Panc1 (cell line): Measurements from ENCODE around the gene CKM. TPM values are rescaled to one million over a fixed set of nuclear protein-coding genes. Genes with fewer than 3 reads are reported as not detected.

Experiments used
- ATAC-seq: fragments of 200-7000 bp; cut with Tn5 transposase; 2 replicates; pipeline ENCODE4 v1.9.1; 2020; ENCODE audit warnings: mild to moderate bottlenecking, moderate library complexity
- BruUV-seq: library from RNA; stranded (reverse); fragments of 400-500 nt; replicated peaks from 2 replicates; lab custom pipeline; 2021; lab: Mats Ljungman, UMichigan
- CTCF ChIA-PET: fragments of 300-600 bp; sonication (Branson Sonifier 250); formaldehyde crosslinking; loops from one replicate; lab custom pipeline; 2022; ENCODE audit warnings: antibody characterized with exemption; lab: Charles Lee
- POLR2A ChIA-PET: fragments of 300-600 bp; sonication (Branson Sonifier 250); formaldehyde crosslinking; loops from one replicate; lab custom pipeline; 2022; ENCODE audit warnings: antibody characterized with exemption; lab: Charles Lee
- DNase-seq: peaks from one replicate; pipeline ENCODE4 v3.0.0-alpha.2; 2010; ENCODE audit warnings: low read depth, low spot score
- H3K27ac ChIP-seq: 2 replicates; pipeline ENCODE4 v1.5.1; 2011; ENCODE audit warnings: mild to moderate bottlenecking, low read length, inconsistent platforms
- H3K27me3 ChIP-seq: fragments of 200-500 bp; sonication (Bioruptor generic); 2 replicates; pipeline ENCODE4 v1.6.0; 2014; ENCODE audit warnings: low read length, inconsistent platforms; ENCODE audit not compliant: control insufficient read depth, insufficient read depth
- H3K36me3 ChIP-seq: fragments of 200-500 bp; sonication (Bioruptor generic); 2 replicates; pipeline ENCODE4 v1.5.1; 2014; ENCODE audit warnings: inconsistent platforms, mild to moderate bottlenecking, low read length, moderate library complexity; ENCODE audit not compliant: control insufficient read depth, insufficient read depth
- H3K4me1 ChIP-seq: 2 replicates; pipeline ENCODE4 v1.5.1; 2011; ENCODE audit warnings: inconsistent platforms, mild to moderate bottlenecking, low read length, moderate library complexity; ENCODE audit not compliant: control insufficient read depth, insufficient read depth
- H3K4me3 ChIP-seq, 2 experiments: 2 replicates each; pipeline ENCODE4 v1.5.1; 2011 to 2012; ENCODE audit warnings: low read depth in 2 of 2, low read length in 2 of 2, mild to moderate bottlenecking in 2 of 2, inconsistent platforms in 1 of 2, moderate library complexity in 1 of 2
- H3K9me3 ChIP-seq: fragments of 200-500 bp; sonication (Bioruptor generic); 2 replicates; pipeline ENCODE4 v1.5.1; 2014; ENCODE audit warnings: low read depth, mild to moderate bottlenecking, inconsistent platforms, low read length, moderate library complexity; ENCODE audit not compliant: control insufficient read depth, insufficient read depth
- CTCF ChIP-seq: fragments of 450-650 bp; IDR thresholded peaks from 2 replicates; pipeline ENCODE4 v1.5.1; 2017; ENCODE audit warnings: mild to moderate bottlenecking
- POLR2AphosphoS5 ChIP-seq: IDR thresholded peaks from 2 replicates; pipeline ENCODE4 v1.6.1; 2012; ENCODE audit warnings: mild to moderate bottlenecking, low read depth, low read length, moderate library complexity
- REST ChIP-seq, 2 experiments: IDR thresholded peaks; 2 replicates each; pipeline ENCODE4 v1.6.1; 2011 to 2012; ENCODE audit warnings: low read depth in 2 of 2, control low read depth in 1 of 2, low read length in 1 of 2, mild to moderate bottlenecking in 1 of 2, moderate library complexity in 1 of 2; ENCODE audit not compliant: insufficient read depth in 1 of 2
- SIN3A ChIP-seq: IDR thresholded peaks from 2 replicates; pipeline ENCODE4 v1.6.1; 2012; ENCODE audit warnings: low read depth, mild to moderate bottlenecking, low read length, moderate library complexity, borderline replicate concordance; ENCODE audit not compliant: insufficient read depth
- TCF7L2 ChIP-seq: IDR thresholded peaks from 2 replicates; pipeline ENCODE4 v1.6.1; 2011; ENCODE audit warnings: mild to moderate bottlenecking, low read depth, low read length, inconsistent platforms
- in situ Hi-C: cut with HindIII; loops from 2 replicates; pipeline ENCODE4 v1.10.0; 2016; ENCODE audit warnings: low sequenced_read_pairs, low pct_unique_long_range_greater_than_20kb
- intact Hi-C: fragments of 100-400 bp; cut with micrococcal nuclease; formaldehyde crosslinking; loops from one replicate; pipeline ENCODE4 v1.10.0; 2022; ENCODE audit not compliant: unreplicated experiment
- total RNA-seq: library from RNA; stranded (reverse); gene quantifications from one replicate; pipeline ENCODE4 v1.2.1, GENCODE V29; 2021; ENCODE audit not compliant: unreplicated experiment

CKM gene
- total RNA-seq, 1 experiment from 2014 or later = not detected

DNA sequence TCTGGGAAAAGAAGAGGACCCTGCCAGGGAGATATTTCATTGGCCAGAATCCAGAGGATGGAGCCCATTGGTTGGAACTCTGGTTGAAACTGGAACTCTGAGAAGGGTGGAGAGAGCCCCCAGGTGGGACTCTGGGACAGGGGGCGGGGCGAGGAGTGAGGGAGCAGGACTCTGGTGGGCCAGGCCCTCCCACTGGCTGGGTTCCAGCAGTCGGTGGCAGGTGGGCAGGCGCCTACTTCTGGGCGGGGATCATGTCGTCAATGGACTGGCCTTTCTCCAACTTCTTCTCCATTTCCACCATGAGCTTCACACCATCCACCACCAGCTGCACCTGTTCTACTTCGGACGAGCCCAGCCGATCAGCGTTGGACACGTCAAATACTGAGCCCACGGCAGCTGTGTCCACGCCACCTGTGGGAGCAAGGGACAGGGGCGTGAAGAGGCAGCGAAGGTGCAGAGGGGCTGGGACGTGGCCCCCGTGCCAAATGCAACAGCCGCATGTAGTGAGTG is 16.1 kb downstream of the CKM start:
- Histone ChIP-seq H3K36me3 (no peaks in the 10 kb centered on the region), H3K9me3 (no peaks in the 10 kb centered on the region), H3K4me3 (no peak overlapping the region), H3K27ac (no peak overlapping the region), H3K27me3 (no peaks in the 10 kb centered on the region), H3K4me1 (no peaks in the 10 kb centered on the region)
- TF ChIP-seq POLR2AphosphoS5 = no peak
- no peak for DNase-seq
- ChIA-PET POLR2A (no interaction called here), CTCF (interaction anchor here (0.9 kb wide), 1 partner anchor 20 kb away, joined by 3 read pairs; no protein-coding TSS in a partner anchor)
- ATAC-seq = no peak
- in situ Hi-C loops = no loop called here
- intact Hi-C loops = no loop called here
- BruUV-seq = no TSS peak

- Histone ChIP-seq H3K27me3 (no peaks in the 10 kb centered on the region), H3K27ac (no peak overlapping the region), H3K9me3 (no peaks in the 10 kb centered on the region), H3K4me1 (no peaks in the 10 kb centered on the region), H3K4me3 (no peak overlapping the region), H3K36me3 (no peaks in the 10 kb centered on the region)
- no peak for ATAC-seq
- BruUV-seq = no TSS peak
- intact Hi-C loops = no loop called here
- CTCF ChIA-PET = interaction anchor here (0.9 kb wide), 1 partner anchor 20 kb away, joined by 3 read pairs; no protein-coding TSS in a partner anchor
- TF ChIP-seq REST (IDR thresholded peaks at IDR 0.05; ENCODE audit: insufficient read depth in 1 of 2, low read depth in 2 of 2, low read length in 1 of 2) (no peak), SIN3A (no peak), TCF7L2 (no peak), CTCF (no peak), POLR2AphosphoS5 (no peak)
- in situ Hi-C loops = no loop called here
- POLR2A ChIA-PET = no interaction called here
- DNase-seq = no peak
Observed at GRCh38 chr19:45306040-45306439, 16.6 kb downstream of the CKM start.

GRCh38 chr19:45305421-45305820 is 17.3 kb downstream of the CKM start:
- H3K9me3 ChIP-seq = no peaks in the 10 kb centered on the region
- H3K4me1 ChIP-seq = no peaks in the 10 kb centered on the region
- CTCF ChIA-PET = interaction anchor here (0.5 kb wide), 1 partner anchor 21 kb away, joined by 5 read pairs; no protein-coding TSS in a partner anchor
- ATAC-seq (no peak), DNase-seq (no peak)
- intact Hi-C loops (no loop called here), in situ Hi-C loops (no loop called here)
- no peaks in the 10 kb centered on the region for H3K36me3 ChIP-seq
- no TSS peak for BruUV-seq
- TF ChIP-seq CTCF (no peak), SIN3A (no peak), REST (IDR thresholded peaks at IDR 0.05; ENCODE audit: insufficient read depth in 1 of 2, low read depth in 2 of 2, low read length in 1 of 2) (no peak), TCF7L2 (no peak), POLR2AphosphoS5 (no peak)
- POLR2A ChIA-PET = no interaction called here
- no peak overlapping the region for H3K27ac ChIP-seq
- no peak overlapping the region for H3K4me3 ChIP-seq
- no peaks in the 10 kb centered on the region for H3K27me3 ChIP-seq
